Measurements from ENCODE around the gene PTOV1.

- TF ChIP-seq POLR2AphosphoS5 (IDR thresholded peaks at IDR 0.05; ENCODE audit: low read depth, low read length) (no peak), SIN3A (IDR thresholded peaks at IDR 0.05; ENCODE audit: borderline replicate concordance, insufficient read depth, low read depth, low read length) (no peak), TCF7L2 (IDR thresholded peaks at IDR 0.05; ENCODE audit: low read depth, low read length) (no peak)
- TF ChIP-seq, protein P1, sequence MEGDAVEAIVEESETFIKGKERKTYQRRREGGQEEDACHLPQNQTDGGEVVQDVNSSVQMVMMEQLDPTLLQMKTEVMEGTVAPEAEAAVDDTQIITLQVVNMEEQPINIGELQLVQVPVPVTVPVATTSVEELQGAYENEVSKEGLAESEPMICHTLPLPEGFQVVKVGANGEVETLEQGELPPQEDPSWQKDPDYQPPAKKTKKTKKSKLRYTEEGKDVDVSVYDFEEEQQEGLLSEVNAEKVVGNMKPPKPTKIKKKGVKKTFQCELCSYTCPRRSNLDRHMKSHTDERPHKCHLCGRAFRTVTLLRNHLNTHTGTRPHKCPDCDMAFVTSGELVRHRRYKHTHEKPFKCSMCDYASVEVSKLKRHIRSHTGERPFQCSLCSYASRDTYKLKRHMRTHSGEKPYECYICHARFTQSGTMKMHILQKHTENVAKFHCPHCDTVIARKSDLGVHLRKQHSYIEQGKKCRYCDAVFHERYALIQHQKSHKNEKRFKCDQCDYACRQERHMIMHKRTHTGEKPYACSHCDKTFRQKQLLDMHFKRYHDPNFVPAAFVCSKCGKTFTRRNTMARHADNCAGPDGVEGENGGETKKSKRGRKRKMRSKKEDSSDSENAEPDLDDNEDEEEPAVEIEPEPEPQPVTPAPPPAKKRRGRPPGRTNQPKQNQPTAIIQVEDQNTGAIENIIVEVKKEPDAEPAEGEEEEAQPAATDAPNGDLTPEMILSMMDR (IDR thresholded peaks at IDR 0.05) = no peak
Observed at GRCh38 chr19:49878744-49879070, 27.7 kb downstream of the PTOV1 start.
